GM12892 (cell line): ENCODE data around the gene CHRND.

Experiments used
- POLR2A ChIP-seq: IDR thresholded peaks from 2 replicates; pipeline ENCODE4 v1.6.1; 2011; ENCODE audit warnings: low read depth, low read length, control low read depth
- POLR2AphosphoS5 ChIP-seq: IDR thresholded peaks from 2 replicates; pipeline ENCODE4 v1.6.1; 2011; ENCODE audit warnings: low read depth, low read length, control low read depth
- TAF1 ChIP-seq: IDR thresholded peaks from 2 replicates; pipeline ENCODE4 v1.6.1; 2011; ENCODE audit warnings: low read depth, mild to moderate bottlenecking, control low read depth, low read length, borderline replicate concordance

DNA sequence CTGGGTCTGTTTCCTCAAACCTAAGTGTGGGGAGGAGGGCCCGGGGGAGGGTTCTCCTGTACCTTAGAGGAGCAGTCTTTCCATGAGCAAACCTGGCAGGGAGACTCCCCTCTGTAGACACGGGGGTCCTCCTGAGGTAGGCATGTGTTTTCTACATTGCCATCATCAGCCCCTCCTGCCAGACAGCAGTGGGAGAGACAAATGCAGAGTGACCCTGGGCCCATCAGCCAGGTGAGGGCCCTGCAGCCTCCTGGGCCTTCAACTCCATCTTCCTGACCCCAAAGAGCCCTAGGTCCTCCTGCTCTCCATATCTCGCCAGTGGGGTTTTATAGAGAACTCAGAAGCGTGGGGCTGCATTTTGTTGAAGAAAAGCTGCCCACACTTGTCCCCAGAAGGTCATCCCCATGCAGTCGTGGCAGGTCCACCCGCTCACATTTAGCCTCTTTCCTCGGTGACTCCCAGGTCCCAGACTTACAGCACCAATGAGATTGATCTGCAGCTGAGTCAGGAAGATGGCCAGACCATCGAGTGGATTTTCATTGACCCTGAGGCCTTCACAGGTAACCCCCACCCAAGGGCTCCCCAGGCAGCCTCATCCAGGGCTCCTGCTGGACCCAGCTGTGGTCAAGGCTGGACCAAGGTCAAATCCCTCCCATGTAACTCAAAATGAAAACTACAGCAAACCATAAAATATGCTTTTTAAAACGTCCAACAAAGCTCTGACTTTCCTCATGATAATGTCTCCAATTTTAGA lies 16.2 kb downstream of the CHRND start:
- TF ChIP-seq POLR2A (no peak), POLR2AphosphoS5 (no peak), TAF1 (no peak)
